ENCODE data around the gene GTPBP1.

- peak; percentile 70 to 82 for TF ChIP-seq POLR2A (IDR thresholded peaks at IDR 0.05)
- TF ChIP-seq CTCF (IDR thresholded peaks at IDR 0.05): peak in 1 of 4 experiments; percentile 21
- TF ChIP-seq POLR2AphosphoS5 (IDR thresholded peaks at IDR 0.05): peak; percentile 99 to 100 (median 100)
- peak in 3 of 4 donors; percentile 56 to 95 (median 91) for TF ChIP-seq EP300 (IDR thresholded peaks at IDR 0.05)
Observed at GRCh38 chr22:38700789-38701628, 4.7 kb upstream of the GTPBP1 start, which contains the start of gene JOSD1.
